Fibroblast of skin of scalp (primary cell): ENCODE measurements around the gene PDCD4.
"Not testable (repeated sequence)": the region's sequence is repeated elsewhere in the genome, so short reads cannot be mapped to it uniquely, and the experiment has no call there.

ENCODE experiments used
- DNase-seq: peaks from one replicate; pipeline ENCODE4 v3.0.0-alpha.2; 2013

PDCD4 gene

DNA sequence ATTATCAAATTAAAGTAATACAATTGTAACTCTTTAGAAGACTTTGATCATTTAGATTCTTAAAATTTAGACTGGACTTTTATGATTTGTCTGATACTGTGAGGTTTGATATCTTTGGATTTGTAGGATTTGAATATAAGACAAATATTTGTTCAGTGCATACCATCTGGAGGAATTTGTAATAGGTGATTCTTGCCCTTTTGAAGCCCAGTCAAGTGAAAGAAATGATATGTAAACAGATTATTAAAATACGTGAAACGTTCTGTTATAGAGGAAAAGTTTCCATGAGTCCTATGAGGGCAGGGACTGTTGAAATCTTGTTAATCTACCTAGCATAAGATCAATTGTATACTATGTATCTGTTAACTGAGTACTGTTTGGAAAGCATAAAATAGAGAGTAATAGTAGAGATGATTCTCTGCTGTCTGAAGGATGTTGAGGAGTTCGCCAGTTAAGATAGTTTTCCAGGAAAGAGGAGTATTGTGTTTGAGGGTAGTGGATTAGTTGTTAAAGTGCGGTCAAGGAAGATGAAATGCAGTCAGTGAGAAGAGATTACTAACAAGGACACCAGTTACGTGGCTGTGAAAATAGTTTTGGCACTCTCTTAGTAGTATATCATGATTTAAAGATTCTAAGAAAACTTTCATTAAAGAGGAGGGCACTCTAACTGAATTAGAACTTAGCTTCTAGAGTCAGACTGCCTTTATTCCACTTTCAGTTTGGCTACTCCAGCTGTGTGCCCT lies 14.4 kb downstream of the PDCD4 start:
- no peak for DNase-seq

DNA sequence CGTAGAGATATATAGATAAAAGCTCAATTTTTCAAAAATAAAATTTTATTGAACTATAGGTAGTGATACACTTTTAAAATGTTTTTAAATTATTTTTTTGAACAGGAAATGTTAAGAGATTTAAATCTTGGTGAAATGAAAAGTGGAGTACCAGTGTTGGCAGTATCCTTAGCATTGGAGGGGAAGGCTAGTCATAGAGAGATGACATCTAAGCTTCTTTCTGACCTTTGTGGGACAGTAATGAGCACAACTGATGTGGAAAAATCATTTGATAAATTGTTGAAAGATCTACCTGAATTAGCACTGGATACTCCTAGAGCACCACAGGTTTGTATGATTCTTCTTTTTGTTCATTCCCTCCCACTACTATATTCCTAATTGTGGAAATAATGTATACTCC lies 15.8 kb downstream of the PDCD4 start:
- no peak for DNase-seq

DNA sequence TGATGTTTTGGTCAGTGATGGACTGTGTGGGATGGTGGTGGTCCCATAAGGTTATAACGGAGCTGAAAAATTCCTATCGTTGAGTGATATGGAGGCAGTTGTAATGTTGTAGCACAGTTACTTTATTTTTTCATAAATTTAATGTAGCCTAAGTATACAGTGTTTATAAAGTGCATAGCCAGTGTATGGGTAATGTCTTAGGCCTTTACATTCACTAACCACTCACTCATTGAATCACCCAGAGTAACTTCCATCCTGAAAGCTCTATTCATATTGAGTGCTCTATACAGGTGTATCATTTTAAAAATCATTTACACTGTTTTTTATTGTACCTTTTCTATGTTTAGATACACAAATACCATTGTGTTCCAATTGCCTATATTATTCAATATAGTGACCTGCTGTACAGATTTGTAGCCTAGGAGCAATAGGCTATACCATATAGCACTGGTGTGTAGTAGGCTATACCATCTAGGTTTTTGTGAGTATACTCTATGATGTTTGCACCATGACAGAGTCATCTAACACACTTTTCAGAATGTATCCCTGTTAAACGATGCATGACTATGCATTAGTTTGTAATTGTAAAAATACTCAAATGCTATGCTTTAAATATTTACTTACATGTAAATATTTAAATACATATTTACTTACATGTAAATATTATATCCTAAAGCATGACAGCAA lies 21.0 kb downstream of the PDCD4 start:
- DNase-seq, result no peak

DNA sequence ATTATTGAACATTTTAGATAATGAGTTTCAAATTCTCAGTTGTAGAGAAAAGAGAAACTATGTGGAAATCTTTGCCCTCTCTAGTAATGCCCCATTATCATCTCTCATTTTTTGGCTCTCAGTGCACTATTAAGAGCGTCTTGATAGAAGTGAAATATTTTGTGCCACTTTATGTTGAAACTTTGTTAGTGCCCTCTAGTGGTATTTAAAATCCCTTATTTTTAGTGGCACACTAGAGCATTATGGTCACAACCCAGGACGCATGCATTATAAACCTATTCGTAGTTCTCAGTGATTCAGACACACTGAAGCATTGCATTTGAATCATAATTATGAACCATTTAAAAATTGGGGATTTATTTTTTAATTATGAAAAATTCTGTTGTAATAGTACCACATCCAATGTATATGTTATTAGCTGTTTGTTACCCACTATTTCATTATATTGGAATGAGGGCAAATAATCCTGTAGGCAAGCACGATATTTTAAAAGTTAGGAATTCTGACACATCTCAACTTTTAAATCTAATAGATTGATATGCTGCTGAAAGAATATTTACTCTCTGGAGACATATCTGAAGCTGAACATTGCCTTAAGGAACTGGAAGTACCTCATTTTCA lies 21.9 kb downstream of the PDCD4 start:
- peak; percentile 54 for DNase-seq

DNA sequence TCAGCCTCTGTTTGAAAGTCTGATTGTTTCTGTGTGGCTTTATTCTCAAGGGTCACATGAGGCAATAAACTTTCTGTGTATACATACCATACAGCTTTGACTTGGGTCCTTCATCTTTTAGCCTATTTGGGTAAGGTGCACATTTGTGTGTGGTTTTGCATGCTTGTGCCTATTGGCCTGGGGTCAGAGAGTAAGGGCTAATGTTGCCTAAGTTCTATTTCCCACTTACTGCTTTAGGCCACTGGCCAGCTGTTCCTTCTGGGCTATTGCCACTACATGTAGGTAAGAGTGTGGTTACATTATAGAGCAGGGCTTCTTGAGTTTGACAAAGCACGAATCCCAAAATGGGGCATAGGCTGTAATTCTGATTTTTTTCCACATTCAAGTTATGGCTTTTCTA lies 25.5 kb downstream of the PDCD4 start:
- DNase-seq, result no peak

DNA sequence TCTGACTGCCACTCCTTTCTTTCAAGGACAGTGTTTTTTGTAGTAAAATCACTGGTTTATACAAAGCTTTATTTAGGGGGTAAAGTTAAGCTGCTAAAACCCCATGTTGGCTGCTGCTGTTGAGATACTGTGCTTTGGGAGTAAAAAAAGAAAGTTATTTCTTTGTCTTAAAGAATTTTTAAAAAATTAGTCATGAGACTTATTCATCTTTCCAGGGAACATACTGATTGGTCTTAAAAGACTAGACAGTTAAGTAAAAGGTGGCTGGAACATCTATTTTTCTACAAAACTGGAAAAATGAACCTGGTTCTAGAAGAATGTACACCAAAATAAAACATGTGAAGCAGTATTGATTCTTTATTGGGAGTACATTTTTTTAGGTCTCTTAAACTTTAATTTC lies 26.7 kb downstream of the PDCD4 start:
- DNase-seq, result no peak

DNA sequence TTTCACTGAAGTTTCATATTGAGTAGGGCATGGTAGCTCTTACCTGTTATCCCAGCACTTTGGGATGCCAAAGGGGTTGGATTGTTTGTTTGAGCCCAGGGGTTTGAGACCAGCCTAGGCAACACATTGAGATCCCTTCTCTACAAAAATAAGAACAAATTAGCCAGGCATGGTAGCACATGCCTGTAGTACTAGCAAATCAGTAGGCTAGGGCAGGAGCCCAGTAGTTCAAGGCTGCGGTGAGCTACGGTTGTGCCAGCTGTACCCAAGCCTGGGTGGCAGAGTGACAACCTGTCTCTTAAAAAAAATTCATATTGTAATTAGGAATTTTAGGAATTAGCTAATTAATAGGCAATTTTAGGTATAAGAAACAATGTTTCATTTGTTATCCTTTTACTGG lies 29.3 kb downstream of the PDCD4 start:
- no peak for DNase-seq

GRCh38 chr10:110901954-110902819 lies 30.5 kb downstream of the PDCD4 start:
- DNase-seq, result peak; percentile 64

DNA sequence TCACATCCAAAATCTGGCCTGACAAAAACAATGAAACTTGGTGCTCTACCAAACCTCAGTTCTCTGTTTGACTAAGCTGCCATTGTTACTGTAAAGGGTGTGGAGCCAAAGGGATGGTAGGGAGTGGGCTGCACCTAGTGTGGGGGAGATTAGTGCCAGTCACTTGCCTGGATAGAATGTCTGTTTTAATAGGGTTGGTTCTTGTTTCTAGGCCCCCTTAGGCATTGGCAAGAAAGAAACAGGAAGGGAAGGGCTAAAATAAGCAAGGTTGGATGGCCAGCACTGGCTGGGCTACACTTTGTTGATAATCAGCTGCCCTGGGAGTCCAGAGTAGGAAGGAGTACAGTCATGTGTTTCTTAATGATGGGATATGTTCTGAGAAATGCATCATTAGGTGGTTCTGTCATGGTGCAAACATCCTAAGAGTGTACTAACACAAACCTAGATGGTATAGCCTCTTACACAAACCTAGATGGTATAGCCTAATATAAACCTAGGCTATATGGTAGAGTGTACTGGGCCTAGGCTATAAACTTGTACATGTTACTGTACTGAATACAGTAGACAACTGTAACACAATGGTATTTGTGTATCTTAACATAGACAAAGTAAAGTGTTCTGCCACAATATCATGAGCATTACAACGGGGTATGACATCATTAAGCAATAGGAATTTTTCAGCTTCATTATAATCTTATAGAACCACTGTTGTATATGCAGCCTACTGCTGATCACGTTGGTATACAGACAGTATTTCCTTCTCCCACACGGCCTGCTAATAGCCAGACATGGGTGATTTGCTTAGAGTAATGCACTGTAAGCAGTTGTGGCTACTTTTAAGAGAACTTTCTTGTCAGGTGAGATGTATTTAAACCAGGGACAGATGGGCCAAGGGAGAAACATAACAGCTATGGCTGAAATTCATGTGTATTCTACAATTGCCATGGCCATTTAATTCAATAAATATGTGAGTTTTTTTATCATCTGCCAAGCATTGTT lies 31.9 kb downstream of the PDCD4 start:
- DNase-seq, result no peak

DNA sequence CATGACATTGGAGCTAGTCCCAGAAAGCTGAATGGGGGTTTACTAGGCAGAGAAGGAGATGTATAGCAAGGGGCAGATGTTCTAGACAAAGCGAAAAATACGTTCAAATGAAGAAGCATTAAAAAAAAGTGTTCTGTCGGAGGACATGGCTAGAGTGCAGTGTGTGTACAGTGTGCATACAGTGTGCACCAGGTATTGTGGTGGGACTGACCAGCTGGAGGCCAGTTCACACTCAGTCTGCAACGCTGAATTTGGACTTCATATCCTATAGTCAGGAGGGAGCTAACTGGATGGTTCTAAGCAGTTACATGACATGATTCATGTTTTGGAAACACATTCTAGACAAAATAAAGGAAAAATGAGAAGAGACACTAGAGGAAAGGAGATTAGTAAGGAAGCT lies 38.4 kb downstream of the PDCD4 start:
- DNase-seq, result no peak

DNA sequence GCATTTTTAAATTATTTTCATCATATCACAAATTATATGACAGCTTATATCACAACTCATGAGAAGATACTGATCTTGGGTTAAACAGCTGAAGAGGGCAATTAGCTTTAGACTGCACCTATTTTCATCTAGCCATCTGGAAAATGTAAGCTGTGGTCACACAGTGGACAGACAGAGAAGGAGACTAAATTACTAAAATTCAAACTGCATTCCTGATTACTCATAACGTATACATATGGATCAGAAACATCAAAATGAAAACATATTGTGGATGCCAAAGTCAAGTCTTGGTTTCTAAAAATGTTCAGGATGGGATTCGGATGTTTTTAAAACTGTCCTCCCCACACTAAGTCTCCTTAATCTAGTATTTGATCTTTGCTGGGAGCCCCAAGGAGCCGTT lies 40.6 kb downstream of the PDCD4 start:
- DNase-seq, result peak; percentile 86

- DNase-seq, result no peak
These were observed 42.7 kb downstream of the PDCD4 start for GRCh38 chr10:110914431-110914830.

DNA sequence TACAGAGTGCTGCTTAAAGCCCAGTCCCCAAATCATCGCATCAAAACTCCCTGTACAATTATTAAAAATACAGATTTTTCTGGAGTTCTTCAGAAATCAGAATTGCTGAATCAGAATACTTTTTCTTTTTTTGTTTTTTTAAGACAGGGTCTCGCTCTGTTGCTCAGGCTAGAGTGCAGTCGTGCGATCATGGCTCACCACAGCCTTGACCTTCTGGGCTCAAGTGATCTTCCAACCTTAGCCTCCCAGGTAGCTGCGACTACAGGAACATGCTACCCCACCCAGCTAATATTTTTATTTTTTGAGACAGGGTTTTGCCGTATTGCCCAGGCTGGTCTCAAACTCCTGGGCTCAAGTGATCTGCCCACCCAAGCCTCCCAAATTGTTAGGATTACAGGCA lies 43.3 kb downstream of the PDCD4 start:
- DNase-seq, result no peak

DNA sequence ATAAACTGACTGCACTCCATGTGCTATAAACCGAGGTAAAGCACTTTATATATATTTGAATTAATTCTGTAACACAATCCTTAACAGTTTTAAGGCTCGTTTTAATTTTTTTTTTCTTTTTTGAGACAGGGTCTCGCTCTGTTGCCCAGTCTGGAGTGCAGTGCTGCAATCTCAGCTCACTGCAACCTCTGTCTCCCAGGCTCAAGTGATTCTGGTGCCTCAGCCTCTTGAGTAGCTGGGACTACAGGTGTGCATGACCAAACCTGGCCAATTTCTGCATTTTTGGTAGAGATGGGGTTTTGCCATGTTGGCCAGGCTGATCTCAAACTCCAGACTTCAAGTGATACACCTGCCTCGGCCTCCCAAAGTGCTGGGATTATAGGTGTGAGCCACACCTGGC lies 43.9 kb downstream of the PDCD4 start:
- DNase-seq, result not testable (repeated sequence)

- DNase-seq, result peak; percentile 95
These were observed 45.0 kb downstream of the PDCD4 start for GRCh38 chr10:110916554-110917346.

DNA sequence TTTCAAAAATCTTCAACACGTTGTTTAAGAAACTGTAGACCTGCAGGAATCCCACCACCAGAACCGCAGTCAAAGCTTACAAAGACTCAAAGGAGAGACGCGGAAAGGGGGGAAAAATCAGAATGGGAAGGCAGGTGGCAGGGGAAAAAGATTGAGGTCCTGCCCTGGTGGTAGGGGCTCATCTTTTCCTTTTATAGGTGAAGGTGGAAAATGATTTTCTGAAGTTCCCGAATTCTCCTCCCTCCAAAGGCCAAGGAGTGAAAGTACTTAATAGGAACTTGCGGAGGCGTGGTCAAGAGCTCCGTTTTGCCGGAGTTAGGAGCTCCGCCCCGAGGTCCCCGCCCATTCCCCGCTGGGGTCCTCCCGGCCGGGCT lies 46.5 kb downstream of the PDCD4 start:
- DNase-seq, result peak; percentile 97

GRCh38 chr10:110918643-110919348 lies 47.1 kb downstream of the PDCD4 start, which contains the start of gene BBIP1:
Gene BBIP1 (minus strand): TSS chr10:110919180. CDS start chr10:110918157, 1,023 bp downstream.
- DNase-seq, result peak; percentile 100

- DNase-seq, result no peak
These were observed 47.7 kb downstream of the PDCD4 start, which contains the start of gene SHOC2 for GRCh38 chr10:110919349-110919931. Gene SHOC2 (plus strand): TSS chr10:110919604. CDS start chr10:110964359, 44,755 bp downstream.
